Measurements from ENCODE around the gene AHRR. TPM values are rescaled to one million over a fixed set of nuclear protein-coding genes. Genes with fewer than 3 reads are reported as not detected.

The AHRR gene
- total RNA-seq, 1 donor from 2014 or later = 6.1 TPM

- H3K27ac Mint-ChIP-seq = no peak overlapping the region
- POLR2A ChIA-PET = no interaction called here
- peaks cover 14% of the 10 kb centered on the region for H3K4me1 Mint-ChIP-seq
These were observed 98.5 kb downstream of the AHRR start for GRCh38 chr5:419970-420369.

GRCh38 chr5:420632-421286 lies 99.2 kb downstream of the AHRR start:
- no peaks in the 10 kb centered on the region for H3K9me3 Mint-ChIP-seq
- no peak for TF ChIP-seq CTCF (IDR thresholded peaks at IDR 0.05)
- no peaks in the 10 kb centered on the region for H3K36me3 Mint-ChIP-seq (ENCODE audit: low read depth)
- peaks cover 3% of the 10 kb centered on the region for H3K27me3 Mint-ChIP-seq
- intact Hi-C loops (cut with micrococcal nuclease) = no loop called here
- ChIA-PET POLR2A (no interaction called here), CTCF (no interaction called here)
- DNase-seq (no peak), ATAC-seq (ENCODE audit: low read depth) (no peak)
- peaks cover 17% of the 10 kb centered on the region for H3K4me1 Mint-ChIP-seq
- no peak overlapping the region for H3K27ac Mint-ChIP-seq
- H3K4me3 Mint-ChIP-seq = no peak overlapping the region

More at GRCh38 chr5:419970-420369, 98.5 kb downstream of the AHRR start:
- ATAC-seq (ENCODE audit: low read depth) = no peak
- no peak for DNase-seq
- CTCF ChIA-PET = interaction anchor here (1.7 kb wide), 1 partner anchor 14 kb away, joined by 3 read pairs; no protein-coding TSS in a partner anchor
- no peak for TF ChIP-seq CTCF (IDR thresholded peaks at IDR 0.05)
- peaks cover 3% of the 10 kb centered on the region for H3K27me3 Mint-ChIP-seq
- H3K4me3 Mint-ChIP-seq = no peak overlapping the region
- H3K9me3 Mint-ChIP-seq = no peaks in the 10 kb centered on the region
- intact Hi-C loops (cut with micrococcal nuclease) = no loop called here
- H3K36me3 Mint-ChIP-seq (ENCODE audit: low read depth) = no peaks in the 10 kb centered on the region

GRCh38 chr5:421287-421880 lies 99.9 kb downstream of the AHRR start:
- Mint-ChIP-seq H3K4me1 (peaks cover 16% of the 10 kb centered on the region), H3K4me3 (no peak overlapping the region), H3K27me3 (peaks cover 3% of the 10 kb centered on the region), H3K36me3 (ENCODE audit: low read depth) (no peaks in the 10 kb centered on the region), H3K9me3 (no peaks in the 10 kb centered on the region), H3K27ac (no peak overlapping the region)
- no peak for ATAC-seq (ENCODE audit: low read depth)
- peak; percentile 11 for DNase-seq
- TF ChIP-seq CTCF (IDR thresholded peaks at IDR 0.05) = no peak
- intact Hi-C loops (cut with micrococcal nuclease) = no loop called here
- ChIA-PET POLR2A (no interaction called here), CTCF (no interaction called here)

- intact Hi-C loops (cut with micrococcal nuclease) = no loop called here
- ATAC-seq (ENCODE audit: low read depth) = no peak
- ChIA-PET POLR2A (no interaction called here), CTCF (no interaction called here)
- H3K27ac Mint-ChIP-seq = no peak overlapping the region
- DNase-seq = peak; percentile 4
- H3K9me3 Mint-ChIP-seq = no peaks in the 10 kb centered on the region
- no peaks in the 10 kb centered on the region for H3K36me3 Mint-ChIP-seq (ENCODE audit: low read depth)
- peaks cover 3% of the 10 kb centered on the region for H3K27me3 Mint-ChIP-seq
- H3K4me1 Mint-ChIP-seq = peaks cover 16% of the 10 kb centered on the region
- TF ChIP-seq CTCF (IDR thresholded peaks at IDR 0.05) = no peak
- no peak overlapping the region for H3K4me3 Mint-ChIP-seq
These were observed 100.4 kb downstream of the AHRR start for GRCh38 chr5:421901-422300.

GRCh38 chr5:422323-423232 lies 101.1 kb downstream of the AHRR start:
- Mint-ChIP-seq H3K27me3 (peaks cover 3% of the 10 kb centered on the region), H3K36me3 (ENCODE audit: low read depth) (no peaks in the 10 kb centered on the region), H3K4me3 (no peak overlapping the region), H3K9me3 (no peaks in the 10 kb centered on the region), H3K4me1 (peaks cover 16% of the 10 kb centered on the region), H3K27ac (no peak overlapping the region)
- intact Hi-C loops (cut with micrococcal nuclease) = no loop called here
- ATAC-seq (ENCODE audit: low read depth) (no peak), DNase-seq (peak; percentile 15)
- TF ChIP-seq CTCF (IDR thresholded peaks at IDR 0.05) = no peak
- ChIA-PET CTCF (no interaction called here), POLR2A (no interaction called here)

Data from activated B cell treated with CpG ODN at 0.5 μM for 24 hours (primary cell).